CD4-positive, alpha-beta T cell treated with Interleukin-6 for 4 hours (primary cell): Measurements from ENCODE around the gene COL28A1.

Source experiments
- DNase-seq: peaks from one replicate; pipeline ENCODE4 v3.0.0-alpha.2; 2020; ENCODE audit warnings: mixed read lengths

Gene COL28A1

DNA sequence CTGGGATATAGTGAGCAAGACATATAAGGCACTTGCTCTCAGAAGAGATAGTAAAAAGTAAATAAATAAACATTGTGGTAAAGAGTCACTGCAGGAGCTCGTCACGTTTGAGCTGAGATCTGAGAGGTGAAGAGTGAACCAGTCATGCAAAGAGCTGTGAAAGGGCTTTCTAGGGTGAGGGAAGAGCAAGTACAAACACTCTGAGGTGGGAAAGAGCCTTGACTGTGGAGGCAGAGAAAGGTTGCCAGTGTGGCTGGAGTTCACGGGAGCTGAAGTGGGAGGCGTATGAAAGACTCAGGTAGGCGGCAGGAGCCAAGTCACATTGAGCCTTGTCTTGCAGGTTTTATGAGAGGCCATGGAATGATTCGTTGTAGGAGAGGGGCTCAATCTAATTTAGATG, 212.3 kb downstream of the COL28A1 start:
- no peak for DNase-seq

DNA sequence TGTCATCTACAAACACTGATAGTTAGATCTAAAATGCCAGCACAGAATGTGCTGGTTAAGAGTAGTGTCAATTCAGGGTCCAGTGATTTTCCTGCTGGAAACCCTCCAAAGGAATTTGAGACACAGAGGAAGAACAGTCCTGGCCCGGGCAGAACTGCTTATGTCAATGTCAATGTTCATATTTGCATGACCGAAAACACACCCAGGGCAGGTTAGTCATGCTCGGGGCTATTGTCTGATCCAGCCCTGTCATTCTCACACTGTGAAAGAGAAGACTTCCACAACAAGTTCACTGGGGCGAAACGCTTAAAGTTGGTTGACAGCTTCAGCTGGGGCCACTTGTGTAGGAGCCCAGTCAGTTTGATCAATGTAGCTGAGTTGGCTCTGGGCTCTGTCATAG, 214.0 kb downstream of the COL28A1 start:
- DNase-seq, result no peak

GRCh38 chr7:7318601-7319000, 217.1 kb downstream of the COL28A1 start:
- DNase-seq, result no peak

DNA sequence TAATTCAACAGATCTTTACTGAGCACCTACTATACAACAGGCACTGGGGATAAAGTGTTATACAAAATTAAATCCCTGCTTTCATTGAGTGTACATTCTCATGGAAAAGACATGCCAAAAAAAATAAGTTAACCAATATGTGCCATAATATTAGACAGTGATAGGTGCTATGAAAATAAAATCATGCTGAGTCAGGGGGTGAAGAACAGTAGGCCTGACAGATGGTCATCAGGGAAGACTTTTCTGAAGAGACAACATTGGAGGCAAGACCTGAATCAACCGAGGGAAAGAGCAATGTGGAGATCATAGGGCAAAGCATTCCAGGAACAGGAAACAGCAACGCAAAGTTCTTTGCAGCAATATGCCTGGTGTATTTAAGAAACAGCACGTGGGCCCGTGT, 217.8 kb downstream of the COL28A1 start:
- DNase-seq, result no peak

DNA sequence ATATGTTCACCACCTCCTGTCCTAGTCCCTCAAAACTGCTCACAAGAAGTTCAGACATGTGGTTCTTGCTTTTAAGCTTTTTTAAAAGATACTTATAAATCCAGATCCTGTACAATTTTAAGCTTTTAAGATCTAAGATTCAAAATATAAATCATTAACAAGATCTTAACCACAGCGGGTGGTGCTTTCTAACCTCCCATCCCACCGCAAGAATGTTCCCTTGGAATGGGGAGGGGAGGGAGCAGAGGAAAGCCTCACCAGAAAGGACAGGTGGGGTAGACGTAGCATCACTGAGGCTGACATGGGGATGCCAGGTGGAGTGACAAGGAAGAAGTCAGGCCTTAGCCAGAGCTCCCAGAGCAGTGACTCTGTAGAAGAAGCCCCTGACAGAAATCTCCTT, 219.8 kb downstream of the COL28A1 start:
- no peak for DNase-seq

- DNase-seq, result no peak
Observed at GRCh38 chr7:7312323-7312722, 223.3 kb downstream of the COL28A1 start.

- DNase-seq, result no peak
Observed at GRCh38 chr7:7311001-7311400, 224.7 kb downstream of the COL28A1 start.

DNA sequence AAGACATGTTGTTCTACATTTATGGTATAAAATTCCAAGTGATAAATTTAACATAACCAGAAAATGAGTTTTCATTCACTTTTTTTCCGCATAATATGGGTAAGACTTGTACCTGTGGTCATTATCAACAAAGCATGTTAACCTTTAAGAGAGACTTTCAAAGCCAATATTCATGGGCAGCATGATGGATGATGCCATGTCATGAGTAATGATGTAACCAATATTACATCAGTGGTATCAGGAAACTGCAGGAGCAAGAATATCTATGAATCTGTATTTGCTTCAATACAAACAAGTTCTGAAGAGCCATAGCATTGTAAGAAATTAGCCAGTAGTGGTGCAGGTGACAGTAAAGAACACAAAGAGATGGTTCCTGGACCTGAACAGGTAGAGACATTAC, 226.5 kb downstream of the COL28A1 start:
- DNase-seq, result no peak
